PC-9 (cell line): ENCODE measurements around the gene HELZ.

Experiments
- EZH2 ChIP-seq: fragments of 200-600 bp; sonication (generic); IDR thresholded peaks from 2 replicates; pipeline ENCODE4 v1.8.0; 2017; ENCODE audit warnings: antibody characterized with exemption, low read depth
- TF ChIP-seq, protein P1 (sequence below): fragments of 200-600 bp; sonication (generic); conservative IDR thresholded peaks from 2 replicates; pipeline ENCODE4 v1.6.1; 2017; ENCODE audit warnings: mixed run types, antibody characterized with exemption, mild to moderate bottlenecking, moderate library complexity

DNA sequence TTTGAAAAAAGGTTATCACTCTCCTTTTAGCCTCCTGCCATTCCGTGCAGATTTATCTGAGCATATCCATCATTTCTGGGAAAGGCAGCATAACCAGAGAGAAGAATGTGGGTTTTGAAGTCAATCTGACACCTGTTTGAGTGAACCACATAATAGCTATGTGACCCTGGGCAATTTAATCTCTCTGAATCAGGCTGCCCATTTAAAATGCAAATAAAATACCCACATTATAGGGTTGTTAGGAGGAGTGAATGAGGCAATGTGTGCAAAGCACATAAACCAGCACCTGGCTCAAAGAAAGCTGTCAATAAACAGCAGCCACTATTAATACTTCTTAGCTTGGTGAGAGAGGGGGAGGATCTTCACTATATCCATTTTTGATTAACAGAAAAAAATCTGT lies 112.6 kb downstream of the HELZ start:
- TF ChIP-seq, protein P1, sequence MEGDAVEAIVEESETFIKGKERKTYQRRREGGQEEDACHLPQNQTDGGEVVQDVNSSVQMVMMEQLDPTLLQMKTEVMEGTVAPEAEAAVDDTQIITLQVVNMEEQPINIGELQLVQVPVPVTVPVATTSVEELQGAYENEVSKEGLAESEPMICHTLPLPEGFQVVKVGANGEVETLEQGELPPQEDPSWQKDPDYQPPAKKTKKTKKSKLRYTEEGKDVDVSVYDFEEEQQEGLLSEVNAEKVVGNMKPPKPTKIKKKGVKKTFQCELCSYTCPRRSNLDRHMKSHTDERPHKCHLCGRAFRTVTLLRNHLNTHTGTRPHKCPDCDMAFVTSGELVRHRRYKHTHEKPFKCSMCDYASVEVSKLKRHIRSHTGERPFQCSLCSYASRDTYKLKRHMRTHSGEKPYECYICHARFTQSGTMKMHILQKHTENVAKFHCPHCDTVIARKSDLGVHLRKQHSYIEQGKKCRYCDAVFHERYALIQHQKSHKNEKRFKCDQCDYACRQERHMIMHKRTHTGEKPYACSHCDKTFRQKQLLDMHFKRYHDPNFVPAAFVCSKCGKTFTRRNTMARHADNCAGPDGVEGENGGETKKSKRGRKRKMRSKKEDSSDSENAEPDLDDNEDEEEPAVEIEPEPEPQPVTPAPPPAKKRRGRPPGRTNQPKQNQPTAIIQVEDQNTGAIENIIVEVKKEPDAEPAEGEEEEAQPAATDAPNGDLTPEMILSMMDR = no peak
- no peak for TF ChIP-seq EZH2
